Neural progenitor cell (in vitro differentiated cells): ENCODE data around the gene HECTD4.

ENCODE experiments used
- EZH2 ChIP-seq: fragments of 200-600 bp; sonication (generic); IDR thresholded peaks from 2 replicates; pipeline ENCODE4 v1.6.1; 2017; ENCODE audit warnings: antibody characterized with exemption, mild to moderate bottlenecking, moderate library complexity
- EZH2phosphoT487 ChIP-seq: fragments of 200-600 bp; sonication (generic); IDR thresholded peaks from 2 replicates; pipeline ENCODE4 v1.6.1; 2017; ENCODE audit warnings: antibody characterized with exemption
- TF ChIP-seq, protein P1 (sequence below): fragments of 200-600 bp; sonication (generic); IDR thresholded peaks from 2 replicates; pipeline ENCODE4 v1.5.1; 2017; ENCODE audit warnings: antibody characterized with exemption, mild to moderate bottlenecking

DNA sequence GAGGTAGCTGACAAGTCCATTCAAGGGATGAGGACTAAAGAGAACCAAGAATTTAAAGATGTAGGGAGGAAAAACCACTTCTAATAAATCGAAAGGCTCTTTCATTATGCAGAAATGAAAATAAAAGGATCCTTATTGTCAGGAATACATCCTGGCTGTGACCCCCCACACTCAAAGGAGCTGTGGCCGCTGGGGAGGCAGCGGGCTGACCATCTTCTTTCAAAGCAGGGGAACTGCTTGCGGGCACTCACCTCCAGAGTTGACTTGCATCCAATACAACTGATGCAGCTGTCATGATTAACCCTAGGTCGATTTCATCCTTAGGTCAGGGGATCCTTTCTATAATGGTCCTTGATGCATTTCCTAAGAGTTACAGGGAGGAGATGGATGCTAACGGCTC lies 221.6 kb downstream of the HECTD4 start:
- TF ChIP-seq, protein P1, sequence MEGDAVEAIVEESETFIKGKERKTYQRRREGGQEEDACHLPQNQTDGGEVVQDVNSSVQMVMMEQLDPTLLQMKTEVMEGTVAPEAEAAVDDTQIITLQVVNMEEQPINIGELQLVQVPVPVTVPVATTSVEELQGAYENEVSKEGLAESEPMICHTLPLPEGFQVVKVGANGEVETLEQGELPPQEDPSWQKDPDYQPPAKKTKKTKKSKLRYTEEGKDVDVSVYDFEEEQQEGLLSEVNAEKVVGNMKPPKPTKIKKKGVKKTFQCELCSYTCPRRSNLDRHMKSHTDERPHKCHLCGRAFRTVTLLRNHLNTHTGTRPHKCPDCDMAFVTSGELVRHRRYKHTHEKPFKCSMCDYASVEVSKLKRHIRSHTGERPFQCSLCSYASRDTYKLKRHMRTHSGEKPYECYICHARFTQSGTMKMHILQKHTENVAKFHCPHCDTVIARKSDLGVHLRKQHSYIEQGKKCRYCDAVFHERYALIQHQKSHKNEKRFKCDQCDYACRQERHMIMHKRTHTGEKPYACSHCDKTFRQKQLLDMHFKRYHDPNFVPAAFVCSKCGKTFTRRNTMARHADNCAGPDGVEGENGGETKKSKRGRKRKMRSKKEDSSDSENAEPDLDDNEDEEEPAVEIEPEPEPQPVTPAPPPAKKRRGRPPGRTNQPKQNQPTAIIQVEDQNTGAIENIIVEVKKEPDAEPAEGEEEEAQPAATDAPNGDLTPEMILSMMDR, result no peak
- TF ChIP-seq EZH2 (no peak), EZH2phosphoT487 (no peak)
